Pancreas (tissue), 10 donors: ENCODE data around the gene ZCCHC14. TPM values are rescaled to one million over a fixed set of nuclear protein-coding genes. Genes with fewer than 3 reads are reported as not detected.

Source experiments
- ATAC-seq, 4 donors: fragments of 200-7000 bp; cut with Tn5 transposase; one replicate each; pipeline versions ENCODE4 v1.8.0 to v1.9.1; 2020; ENCODE audit warnings: mild to moderate bottlenecking in 4 of 4, moderate library complexity in 4 of 4
- DNase-seq, 6 donors: peaks; one replicate each; pipeline ENCODE4 v3.0.0-alpha.2; 2020
- FAIRE-seq: peaks from 2 replicates; lab custom pipeline; 2012; peaks lifted over from hg19 to GRCh38; lab: Jason Lieb, UNC
- H3K27ac ChIP-seq, 4 donors: fragments of 200-600 bp; sonication (generic); 1 replicate in 3 of 4; 2 replicates in 1 of 4; pipeline versions ENCODE4 v1.5.0 to v1.8.0; 2020
- H3K27me3 ChIP-seq, 4 donors: fragments of 200-600 bp; one replicate each; pipeline ENCODE4 v1.8.0; 2021
- H3K36me3 ChIP-seq, 3 donors: fragments of 200-600 bp; sonication (generic) in 1 of 3; one replicate each; pipeline versions ENCODE4 v1.5.0 to v1.8.0; 2020 to 2021
- H3K4me1 ChIP-seq, 3 donors: fragments of 200-600 bp; one replicate each; pipeline ENCODE4 v1.8.0; 2021
- H3K4me3 ChIP-seq, 4 donors: fragments of 200-600 bp; sonication (generic) in 2 of 4; one replicate each; pipeline versions ENCODE4 v1.5.0 to v1.8.0; 2020 to 2021
- H3K9me3 ChIP-seq, 4 donors: fragments of 200-600 bp; one replicate each; pipeline ENCODE4 v1.8.0; 2021
- CTCF ChIP-seq, 4 donors: fragments of 200-600 bp; sonication (generic) in 3 of 4; IDR thresholded peaks; one replicate each; pipeline versions ENCODE4 v1.5.0 to v1.8.0; 2021; ENCODE audit warnings: antibody characterized with exemption in 4 of 4
- WGBS, 2 donors: extraction: QIAGEN DNeasy Blood & Tissue Kit; methylation state at CpG; one replicate each; pipeline ENCODE4 v1.1.7; 2013; 5-methylcytosine and 5-hydroxymethylcytosine counted together
- intact Hi-C, 3 donors: fragments of 100-400 bp; cut with DNase I; formaldehyde crosslinking; loops; one replicate each; pipeline versions ENCODE4 v1.11.1 to v1.14.2; 2022
- polyA plus RNA-seq, 2 donors: library from polyadenylated mRNA; stranded (reverse); fragments of 200-250 nt; gene quantifications; one replicate each; pipeline ENCODE4 v1.2.3, GENCODE V29; 2013
- total RNA-seq, 6 donors: library from RNA; stranded (reverse); fragmentation: NEBNext Ultra II Directional in 4 of 6; extraction: Animal tissue kit (Norgen Biotek cat#: 25700) in 4 of 6; gene quantifications; one replicate each; pipeline versions ENCODE4 v1.2.1 to v1.2.4, GENCODE V29; 2021 to 2023
- donor health status: healthy with polysubstance abuse.
- donor health status: DM: no; HTN: no; CAD: no; lungs with moderate emphysema.
- donor health status: DM: no; HTN: no; CAD: no.
- donor health status: control.
- donor health status: control.
- donor health status: Bipolar disorder and iron deficiency.
- donor health status: DM: yes; HTN: yes; CAD: no.
- donor health status: DM: no; HTN: no; CAD: no.
- donor health status: DM: no; HTN: no; CAD: no.
- donor health status: DM: yes; HTN: yes; CAD: no.

The ZCCHC14 gene
- total and polyA plus RNA-seq, 8 donors: 10.7 to 20.0 (median 12.8) TPM

- H3K36me3 ChIP-seq: peaks cover 0 to 18% (median 3%) of the 10 kb centered on the region in 3 donors
- WGBS, 2 donors: 3 to 4% methylated on average over 11 of the region's 11 CpGs
- H3K4me1 ChIP-seq: peaks cover 29 to 39% (median 36%) of the 10 kb centered on the region in 3 donors
- ATAC-seq (peak; percentile 86 to 92 (median 86)), FAIRE-seq (no peak), DNase-seq (peak; percentile 88 to 97 (median 96))
- TF ChIP-seq CTCF (IDR thresholded peaks at IDR 0.05): peak; percentile 33 to 52 (median 49)
- intact Hi-C loops: no loop called here
- H3K27ac ChIP-seq: peak overlapping the region; percentile 53 to 86 (median 70)
- no peaks in the 10 kb centered on the region for H3K27me3 ChIP-seq
- peak overlapping the region in 2 of 4 donors; percentile 18 to 32 for H3K4me3 ChIP-seq
- no peaks in the 10 kb centered on the region for H3K9me3 ChIP-seq
These were observed 31.3 kb downstream of the ZCCHC14 start for GRCh38 chr16:87461466-87461991.

GRCh38 chr16:87460936-87461335, 31.9 kb downstream of the ZCCHC14 start:
- no peak overlapping the region for H3K4me3 ChIP-seq
- intact Hi-C loops: no loop called here
- peaks cover 25 to 33% (median 30%) of the 10 kb centered on the region in 3 donors for H3K4me1 ChIP-seq
- FAIRE-seq (no peak), DNase-seq (no peak), ATAC-seq (no peak)
- no peaks in the 10 kb centered on the region for H3K9me3 ChIP-seq
- H3K36me3 ChIP-seq: peaks cover 0 to 18% (median 3%) of the 10 kb centered on the region in 3 donors
- H3K27me3 ChIP-seq: no peaks in the 10 kb centered on the region
- no peak for TF ChIP-seq CTCF (IDR thresholded peaks at IDR 0.05)
- WGBS, 2 donors: 63 to 66% methylated on average over 10 of the region's 10 CpGs
- peak overlapping the region in 1 of 4 donors; percentile 28 for H3K27ac ChIP-seq

GRCh38 chr16:87459833-87460232, 33.0 kb downstream of the ZCCHC14 start:
- WGBS, 2 donors: 80 to 83% methylated on average over 9 of the region's 9 CpGs
- TF ChIP-seq CTCF (IDR thresholded peaks at IDR 0.05): no peak
- no peak for FAIRE-seq
- Histone ChIP-seq H3K36me3 (peaks cover 0 to 18% (median 3%) of the 10 kb centered on the region in 3 donors), H3K27ac (no peak overlapping the region), H3K4me3 (no peak overlapping the region), H3K4me1 (peaks cover 15 to 24% (median 19%) of the 10 kb centered on the region in 3 donors), H3K27me3 (no peaks in the 10 kb centered on the region), H3K9me3 (no peaks in the 10 kb centered on the region)
- intact Hi-C loops: no loop called here
- DNase-seq: no peak
- ATAC-seq: no peak

- intact Hi-C loops: no loop called here
- Histone ChIP-seq H3K27me3 (no peaks in the 10 kb centered on the region), H3K27ac (no peak overlapping the region), H3K4me1 (peaks cover 9 to 16% (median 12%) of the 10 kb centered on the region in 3 donors), H3K4me3 (no peak overlapping the region), H3K9me3 (no peaks in the 10 kb centered on the region), H3K36me3 (peaks cover 0 to 18% (median 3%) of the 10 kb centered on the region in 3 donors)
- no peak for TF ChIP-seq CTCF (IDR thresholded peaks at IDR 0.05)
- no peak for ATAC-seq
- no peak for FAIRE-seq
- 93 to 95% methylated on average over 15 of the region's 15 CpGs for WGBS, 2 donors
- no peak for DNase-seq
These were observed 33.8 kb downstream of the ZCCHC14 start for GRCh38 chr16:87459027-87459426.

GRCh38 chr16:87458424-87458915, 34.4 kb downstream of the ZCCHC14 start:
- H3K27ac ChIP-seq: peak overlapping the region in 1 of 4 donors; percentile 8
- FAIRE-seq: no peak
- intact Hi-C loops: no loop called here
- peaks cover 0 to 18% (median 3%) of the 10 kb centered on the region in 3 donors for H3K36me3 ChIP-seq
- H3K4me3 ChIP-seq: no peak overlapping the region
- ATAC-seq: no peak
- no peaks in the 10 kb centered on the region for H3K27me3 ChIP-seq
- 93 to 94% methylated on average over 23 of the region's 23 CpGs for WGBS, 2 donors
- no peak for DNase-seq
- no peaks in the 10 kb centered on the region for H3K9me3 ChIP-seq
- no peak for TF ChIP-seq CTCF (IDR thresholded peaks at IDR 0.05)
- H3K4me1 ChIP-seq: peaks cover 6 to 10% (median 8%) of the 10 kb centered on the region in 3 donors
